ENCODE measurements around the gene CCND1.

Gene CCND1

DNA sequence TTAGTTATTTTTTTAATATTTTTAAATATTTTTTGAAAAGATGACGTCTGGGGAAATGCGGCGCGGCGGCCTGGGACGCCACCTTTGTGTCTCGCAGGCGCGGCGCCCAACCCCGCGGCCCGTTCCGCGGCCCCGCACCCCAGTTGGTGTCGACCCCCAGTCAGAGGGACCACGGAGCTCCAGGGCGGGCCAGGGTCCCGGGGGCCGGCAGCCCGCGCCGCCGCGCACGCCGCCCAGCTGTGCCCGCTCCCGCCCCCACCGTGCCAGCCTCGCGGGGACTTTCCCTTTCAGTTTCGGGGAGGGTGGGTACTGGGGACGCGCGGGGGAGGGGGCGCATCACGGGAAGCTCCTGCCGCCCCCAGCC lies 1.6 kb downstream of the CCND1 start:
- no peak for DNase-seq

DNA sequence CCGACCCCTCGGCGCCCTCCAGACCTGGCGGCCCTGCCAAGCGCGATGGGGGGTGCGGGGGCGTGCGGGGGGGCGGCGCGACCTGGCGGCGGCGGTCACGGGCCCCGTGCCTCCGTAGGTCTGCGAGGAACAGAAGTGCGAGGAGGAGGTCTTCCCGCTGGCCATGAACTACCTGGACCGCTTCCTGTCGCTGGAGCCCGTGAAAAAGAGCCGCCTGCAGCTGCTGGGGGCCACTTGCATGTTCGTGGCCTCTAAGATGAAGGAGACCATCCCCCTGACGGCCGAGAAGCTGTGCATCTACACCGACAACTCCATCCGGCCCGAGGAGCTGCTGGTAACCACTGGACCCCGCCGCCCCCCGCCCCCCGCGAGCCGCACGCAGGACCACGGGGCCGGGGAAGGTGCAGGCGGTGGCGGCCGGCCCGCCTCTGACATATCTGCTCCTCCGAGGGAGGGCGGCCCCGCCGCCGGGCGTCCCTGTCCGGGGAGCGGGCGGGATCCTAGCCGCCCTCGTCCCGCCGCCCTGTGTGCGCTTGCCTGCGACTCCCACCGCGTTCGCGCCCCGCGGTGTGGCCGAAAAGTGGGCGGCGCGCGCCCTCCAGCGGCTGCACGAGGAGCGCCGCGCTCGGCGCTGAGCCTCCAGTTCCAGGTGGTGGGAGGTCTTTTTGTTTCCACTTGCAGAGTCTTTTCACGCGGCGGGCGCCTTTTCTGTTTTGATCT lies 2.1 kb downstream of the CCND1 start:
- peak; percentile 83 for DNase-seq

DNA sequence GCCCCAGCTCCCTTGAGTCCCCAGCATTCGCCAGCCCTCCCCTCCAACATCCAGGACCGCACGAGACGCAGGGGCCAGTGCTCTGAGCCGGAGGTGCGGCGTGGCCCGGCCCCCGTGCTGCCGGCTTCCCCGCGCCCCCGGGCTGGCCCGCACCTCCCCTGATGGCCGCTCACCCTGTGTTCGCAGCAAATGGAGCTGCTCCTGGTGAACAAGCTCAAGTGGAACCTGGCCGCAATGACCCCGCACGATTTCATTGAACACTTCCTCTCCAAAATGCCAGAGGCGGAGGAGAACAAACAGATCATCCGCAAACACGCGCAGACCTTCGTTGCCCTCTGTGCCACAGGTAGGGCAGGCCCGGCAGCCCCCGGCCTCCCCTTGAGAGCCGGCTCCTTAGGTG lies 2.7 kb downstream of the CCND1 start:
- no peak for DNase-seq

DNA sequence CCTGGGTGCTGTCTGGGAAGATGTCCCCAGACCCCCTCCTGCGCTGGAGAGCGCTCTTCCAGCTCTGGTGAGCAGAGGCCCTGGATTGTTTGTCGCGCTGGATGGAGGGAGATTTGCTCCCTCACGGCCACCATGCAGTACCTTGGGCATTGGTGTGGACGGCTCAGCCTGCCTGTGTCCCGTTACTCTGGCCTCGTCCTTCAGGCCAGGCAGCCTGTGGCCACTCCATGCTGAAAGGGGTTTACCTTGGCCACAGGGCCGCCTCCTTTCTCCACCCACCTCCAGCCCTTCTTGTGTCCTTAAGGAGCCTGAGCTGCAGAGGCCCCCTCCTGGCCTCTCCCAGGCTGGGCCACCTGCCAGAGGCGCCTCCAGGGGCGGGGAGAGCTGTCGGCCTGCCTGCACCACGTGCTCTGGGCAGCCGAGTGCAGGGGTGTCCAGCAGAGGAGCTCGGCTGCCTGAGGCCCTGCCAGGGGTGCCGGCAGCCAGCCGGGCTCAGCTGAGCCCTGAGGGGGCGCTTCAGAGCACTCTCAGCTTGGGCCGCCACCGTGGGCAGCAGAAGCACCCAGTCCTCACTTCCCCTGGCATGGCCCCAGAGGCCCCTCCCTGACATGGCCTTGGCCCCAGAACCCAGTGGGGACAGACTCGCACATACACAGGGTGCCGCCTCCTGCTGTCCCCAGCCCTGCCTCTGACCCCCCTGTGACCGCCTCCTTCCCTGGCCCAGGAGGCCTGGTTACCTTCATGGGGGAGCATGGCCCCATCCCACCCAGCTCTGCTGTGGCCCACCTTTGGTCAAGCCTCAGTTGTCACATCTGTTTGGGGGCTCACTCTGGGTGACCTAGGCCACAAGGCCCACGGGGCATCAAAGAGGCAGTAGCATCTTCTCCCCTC lies 3.4 kb downstream of the CCND1 start:
- DNase-seq, result peak; percentile 79

DNA sequence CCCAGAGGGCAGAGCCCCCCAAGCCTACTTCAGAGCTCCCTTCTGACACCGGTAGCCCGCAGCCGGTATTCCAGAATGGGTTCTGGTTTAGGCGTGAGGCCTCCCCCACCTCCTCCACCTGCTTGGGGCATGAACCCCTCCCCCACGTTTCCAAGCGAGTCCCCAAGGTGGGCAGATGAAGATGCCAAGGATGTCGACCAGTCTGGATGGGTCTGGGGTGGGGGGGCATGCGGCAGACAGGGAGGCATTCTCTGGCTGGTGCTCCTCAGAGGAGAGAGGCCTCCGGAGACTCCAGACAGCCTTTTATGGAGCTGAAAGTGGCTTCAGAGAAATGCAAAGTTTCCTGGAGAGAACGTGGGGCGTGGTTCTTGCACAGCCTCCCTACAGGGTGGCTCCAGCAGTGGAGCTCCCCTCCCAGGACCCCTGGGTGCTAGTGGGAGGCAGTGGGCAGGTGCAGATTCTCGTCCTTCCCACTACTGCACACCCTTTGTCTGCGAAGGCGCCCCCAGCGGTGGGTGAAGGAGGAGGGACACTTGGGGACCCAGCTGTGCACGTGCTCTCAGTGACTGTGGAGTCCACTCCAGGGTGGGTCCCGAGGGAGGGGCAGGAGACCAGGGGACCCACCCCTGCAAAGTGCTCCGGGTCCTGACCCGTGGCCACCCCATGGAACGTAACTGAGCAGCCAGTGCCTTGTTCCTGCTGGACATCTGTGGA lies 4.2 kb downstream of the CCND1 start:
- no peak for DNase-seq

DNA sequence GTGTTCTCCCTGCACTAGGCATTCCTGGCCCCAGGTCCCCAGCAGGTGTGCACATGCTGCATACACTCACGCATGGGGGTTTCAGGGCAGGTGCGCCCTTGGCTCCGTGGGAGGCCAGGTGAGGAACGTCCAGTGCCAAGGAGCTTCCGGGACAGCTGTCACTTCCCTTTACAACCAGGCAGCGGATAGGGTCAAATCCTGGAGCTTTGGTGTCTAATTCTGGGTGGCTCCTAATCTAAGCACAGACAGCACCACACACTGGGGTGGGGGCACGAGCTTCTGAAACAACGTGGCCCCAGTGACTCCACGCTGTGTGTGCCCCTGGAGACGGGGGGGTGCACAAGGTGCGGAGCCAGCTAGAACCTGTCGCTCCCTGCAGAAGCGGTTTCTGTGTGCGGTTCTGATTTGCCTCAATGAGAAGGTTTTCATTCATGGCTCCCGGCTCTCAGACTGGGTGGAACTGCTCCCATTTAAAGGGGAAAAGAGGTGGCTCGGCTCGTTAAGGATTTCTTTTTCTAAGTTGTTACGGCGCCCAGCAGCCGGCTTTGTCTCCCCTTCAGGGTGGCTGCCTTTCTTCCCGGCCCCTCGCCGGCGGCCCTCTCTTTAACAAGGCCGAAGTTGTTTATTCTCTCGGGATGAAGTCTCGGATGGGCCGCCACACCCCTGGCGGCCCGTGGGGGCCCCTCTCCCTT lies 5.0 kb downstream of the CCND1 start:
- DNase-seq, result no peak

DNA sequence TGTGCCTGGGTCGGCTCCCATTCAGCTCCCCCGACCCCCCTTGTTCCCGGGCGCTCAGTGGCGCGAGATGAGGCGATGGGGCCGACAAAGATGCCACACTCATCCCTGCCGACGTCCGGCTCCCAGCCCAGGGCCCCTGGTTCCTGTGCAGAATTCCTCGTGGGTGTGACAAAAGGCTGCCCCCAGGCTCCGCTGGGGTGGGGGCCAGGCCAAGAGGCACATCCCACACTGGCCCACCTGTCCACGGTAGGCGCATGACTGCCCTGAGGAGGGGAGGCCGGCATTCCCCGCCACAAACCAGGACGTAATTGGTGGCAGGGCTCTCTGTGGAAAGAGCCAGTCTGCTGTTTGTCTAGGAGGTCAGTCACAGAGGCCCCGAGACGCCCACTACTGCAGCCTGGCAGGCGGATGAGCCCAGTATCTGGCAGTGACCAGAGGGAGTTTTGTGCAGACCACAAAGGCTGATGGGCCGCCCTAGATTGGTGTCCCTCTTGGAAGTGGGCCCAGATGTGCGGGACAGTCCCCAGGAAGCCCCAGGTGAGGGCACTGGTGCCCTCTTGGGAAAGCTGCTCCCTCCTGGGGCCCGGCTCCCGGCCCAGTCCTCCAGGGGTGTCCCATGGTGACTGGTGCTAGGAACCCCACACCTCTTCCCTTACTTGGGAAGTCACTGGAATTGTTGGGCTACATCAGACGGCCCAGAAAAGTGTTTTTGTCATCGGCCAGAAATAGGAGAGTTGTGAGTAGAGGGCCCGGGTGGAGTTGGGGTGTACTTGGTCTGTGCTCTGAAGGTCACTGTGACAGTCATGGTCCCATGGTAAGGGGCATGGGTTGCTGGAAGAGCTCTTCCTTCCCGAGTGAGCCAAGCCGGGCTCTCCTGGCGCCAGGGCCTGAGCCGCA lies 5.8 kb downstream of the CCND1 start:
- no peak for DNase-seq

DNA sequence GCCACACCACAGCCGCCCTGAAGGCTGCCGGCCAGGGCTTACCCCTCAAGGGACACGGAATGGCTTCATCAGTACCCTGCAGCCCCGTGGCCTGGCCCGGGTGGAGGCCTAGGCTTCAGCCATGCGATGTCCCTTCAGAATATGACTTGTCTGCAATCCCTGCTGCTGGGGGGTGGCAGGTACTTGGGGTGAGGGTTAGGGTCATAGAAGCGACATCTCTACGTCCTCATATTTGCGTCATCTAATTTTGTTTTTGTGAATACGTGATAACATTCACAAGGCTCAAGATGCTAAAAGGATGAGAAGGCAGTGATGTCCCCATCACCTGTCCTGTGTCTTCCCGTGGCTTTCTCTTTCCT lies 6.4 kb downstream of the CCND1 start:
- no peak for DNase-seq

DNA sequence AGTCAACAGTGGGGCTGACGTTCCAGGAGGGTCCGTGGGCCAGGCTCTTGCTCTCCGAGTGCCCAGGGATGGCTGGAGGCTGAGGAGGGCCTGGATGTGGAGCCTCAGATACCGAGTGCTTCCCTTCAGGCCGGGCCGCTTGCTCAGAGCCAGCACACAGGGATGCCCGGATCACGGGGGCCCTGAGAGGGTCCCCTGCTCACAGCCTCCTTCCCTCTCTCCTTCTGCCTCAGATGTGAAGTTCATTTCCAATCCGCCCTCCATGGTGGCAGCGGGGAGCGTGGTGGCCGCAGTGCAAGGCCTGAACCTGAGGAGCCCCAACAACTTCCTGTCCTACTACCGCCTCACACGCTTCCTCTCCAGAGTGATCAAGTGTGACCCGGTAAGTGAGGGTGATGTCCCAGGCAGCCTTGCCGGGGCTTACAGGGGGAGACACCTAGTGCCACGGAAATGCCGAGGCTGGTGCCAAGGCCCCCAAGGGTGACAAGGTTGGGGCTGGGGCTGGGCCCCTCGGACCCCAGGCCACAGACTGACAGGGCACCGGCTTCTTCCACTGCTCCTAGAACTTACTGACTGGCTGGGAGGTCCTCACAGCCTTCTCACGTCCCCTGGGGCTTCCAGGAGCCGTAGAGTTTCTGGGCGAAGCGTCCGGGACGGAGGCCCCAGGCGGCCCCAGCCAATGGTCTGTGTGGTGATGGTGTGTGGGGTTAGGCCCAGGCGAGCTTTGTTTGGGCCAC lies 7.0 kb downstream of the CCND1 start:
- DNase-seq, result no peak

DNA sequence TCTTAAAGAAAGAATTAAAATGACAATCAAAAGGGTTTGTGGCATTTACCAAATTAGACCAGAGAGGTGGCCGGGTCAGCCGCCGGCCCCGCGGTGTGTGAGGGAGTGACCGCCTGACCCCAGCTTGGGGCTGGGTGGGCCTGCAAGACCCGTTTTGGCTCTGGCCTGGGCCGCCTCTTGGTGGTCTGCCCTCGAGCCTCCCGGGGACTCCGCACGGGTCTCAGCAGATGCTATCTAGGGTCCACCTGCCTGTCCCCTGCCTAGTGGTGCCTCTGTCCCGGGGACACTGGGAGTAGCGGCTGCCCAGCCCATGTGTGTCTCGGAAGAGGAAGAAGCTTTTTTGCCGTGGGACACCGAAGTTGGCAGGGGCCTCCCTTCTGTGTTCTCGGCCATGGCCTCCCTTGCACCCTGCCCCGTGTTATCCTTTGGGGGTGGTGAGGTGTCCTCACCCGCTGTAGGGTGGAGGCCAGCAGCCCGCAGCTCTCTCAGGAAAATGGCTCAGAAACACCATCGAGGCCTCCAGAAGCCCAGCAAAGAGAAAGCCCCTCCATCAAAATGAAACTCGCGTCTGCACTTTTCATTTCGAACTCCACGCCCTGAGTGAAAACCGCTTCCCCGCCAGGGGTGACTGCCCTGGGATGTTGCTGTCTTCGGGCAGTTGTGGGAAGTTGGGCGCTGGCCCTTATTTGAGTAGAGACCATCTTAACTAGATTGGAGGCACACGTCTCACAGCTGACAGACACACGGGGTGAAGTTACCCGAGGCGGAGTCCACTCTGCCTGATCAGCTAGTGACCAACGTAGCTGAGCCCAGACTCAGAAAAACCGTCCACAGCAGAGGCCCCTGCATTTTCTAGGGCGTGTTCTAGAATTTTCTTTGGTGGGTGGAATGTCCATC lies 8.0 kb downstream of the CCND1 start:
- DNase-seq, result no peak

DNA sequence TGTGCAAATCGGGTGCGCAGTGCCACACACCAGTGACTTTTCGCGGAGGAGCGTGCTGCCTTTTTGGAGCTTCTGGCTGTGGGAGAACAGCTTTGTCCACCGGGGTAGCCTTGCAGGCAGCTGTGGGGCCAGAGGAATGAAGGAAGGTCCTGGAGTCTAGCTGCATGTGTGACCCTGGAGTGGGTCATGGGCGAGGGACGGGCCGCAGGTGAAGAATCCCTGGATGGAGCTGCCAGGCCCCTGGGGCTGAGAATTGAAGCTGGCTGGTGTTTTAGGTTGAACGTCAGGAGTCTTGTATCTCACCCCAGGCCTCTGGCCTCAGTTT lies 8.6 kb downstream of the CCND1 start:
- no peak for DNase-seq

DNA sequence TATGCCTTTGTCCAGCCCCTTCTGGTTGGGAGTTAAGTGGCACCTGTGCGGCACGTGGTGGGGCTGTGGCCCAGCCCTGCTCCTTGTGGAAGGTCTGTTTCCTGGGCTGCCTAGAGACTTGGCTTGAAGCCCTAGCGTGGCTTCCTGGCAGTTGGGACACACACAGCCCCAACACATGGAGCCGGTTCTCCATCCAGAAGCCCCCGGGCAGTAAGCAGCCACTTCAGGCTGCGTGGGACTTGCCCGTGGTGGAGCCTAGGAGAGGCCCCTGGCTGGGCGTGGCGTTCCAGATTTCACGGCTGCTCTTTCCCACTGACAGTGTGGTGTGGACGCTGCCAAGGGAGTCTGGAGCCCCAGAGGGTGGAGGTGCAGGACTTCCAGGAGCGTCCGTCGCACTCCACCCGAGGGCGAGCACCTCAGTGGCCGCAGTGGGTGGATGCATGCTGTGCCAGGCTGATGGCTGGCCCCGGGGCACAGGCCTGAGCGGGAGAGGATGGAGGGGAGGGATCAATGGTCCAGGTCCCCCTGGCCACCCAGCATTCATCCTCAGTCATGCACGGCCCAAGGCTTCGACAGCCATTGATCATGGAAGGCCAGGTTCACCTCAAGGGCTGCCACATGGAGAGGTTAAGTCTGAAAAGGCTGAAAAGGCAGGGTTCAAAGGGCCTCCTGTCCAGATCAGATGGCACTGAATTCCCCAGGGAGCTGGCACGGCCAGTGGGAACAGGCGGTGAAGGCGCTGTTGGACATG lies 9.3 kb downstream of the CCND1 start:
- no peak for DNase-seq

DNA sequence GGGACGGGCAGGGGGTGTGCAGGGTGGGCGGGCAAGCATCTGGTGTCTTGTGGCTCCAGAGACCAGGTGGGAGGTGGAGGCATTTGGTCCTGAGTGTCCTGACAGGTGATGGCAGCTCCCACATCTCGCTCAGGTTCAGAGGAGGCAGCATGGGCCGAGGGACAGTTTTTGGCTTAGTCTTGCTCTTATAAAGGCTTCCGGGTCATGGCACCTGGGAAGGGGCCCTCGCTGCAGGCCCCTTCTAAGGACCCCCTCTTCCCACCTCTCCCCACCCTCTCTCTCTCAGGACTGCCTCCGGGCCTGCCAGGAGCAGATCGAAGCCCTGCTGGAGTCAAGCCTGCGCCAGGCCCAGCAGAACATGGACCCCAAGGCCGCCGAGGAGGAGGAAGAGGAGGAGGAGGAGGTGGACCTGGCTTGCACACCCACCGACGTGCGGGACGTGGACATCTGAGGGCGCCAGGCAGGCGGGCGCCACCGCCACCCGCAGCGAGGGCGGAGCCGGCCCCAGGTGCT lies 9.9 kb downstream of the CCND1 start:
- DNase-seq, result no peak

DNA sequence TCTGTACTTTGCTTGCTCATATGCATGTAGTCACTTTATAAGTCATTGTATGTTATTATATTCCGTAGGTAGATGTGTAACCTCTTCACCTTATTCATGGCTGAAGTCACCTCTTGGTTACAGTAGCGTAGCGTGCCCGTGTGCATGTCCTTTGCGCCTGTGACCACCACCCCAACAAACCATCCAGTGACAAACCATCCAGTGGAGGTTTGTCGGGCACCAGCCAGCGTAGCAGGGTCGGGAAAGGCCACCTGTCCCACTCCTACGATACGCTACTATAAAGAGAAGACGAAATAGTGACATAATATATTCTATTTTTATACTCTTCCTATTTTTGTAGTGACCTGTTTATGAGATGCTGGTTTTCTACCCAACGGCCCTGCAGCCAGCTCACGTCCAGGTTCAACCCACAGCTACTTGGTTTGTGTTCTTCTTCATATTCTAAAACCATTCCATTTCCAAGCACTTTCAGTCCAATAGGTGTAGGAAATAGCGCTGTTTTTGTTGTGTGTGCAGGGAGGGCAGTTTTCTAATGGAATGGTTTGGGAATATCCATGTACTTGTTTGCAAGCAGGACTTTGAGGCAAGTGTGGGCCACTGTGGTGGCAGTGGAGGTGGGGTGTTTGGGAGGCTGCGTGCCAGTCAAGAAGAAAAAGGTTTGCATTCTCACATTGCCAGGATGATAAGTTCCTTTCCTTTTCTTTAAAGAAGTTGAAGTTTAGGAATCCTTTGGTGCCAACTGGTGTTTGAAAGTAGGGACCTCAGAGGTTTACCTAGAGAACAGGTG lies 11.1 kb downstream of the CCND1 start:
- DNase-seq, result no peak

DNA sequence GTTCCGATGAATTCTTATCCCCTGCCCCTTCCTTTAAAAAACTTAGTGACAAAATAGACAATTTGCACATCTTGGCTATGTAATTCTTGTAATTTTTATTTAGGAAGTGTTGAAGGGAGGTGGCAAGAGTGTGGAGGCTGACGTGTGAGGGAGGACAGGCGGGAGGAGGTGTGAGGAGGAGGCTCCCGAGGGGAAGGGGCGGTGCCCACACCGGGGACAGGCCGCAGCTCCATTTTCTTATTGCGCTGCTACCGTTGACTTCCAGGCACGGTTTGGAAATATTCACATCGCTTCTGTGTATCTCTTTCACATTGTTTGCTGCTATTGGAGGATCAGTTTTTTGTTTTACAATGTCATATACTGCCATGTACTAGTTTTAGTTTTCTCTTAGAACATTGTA lies 12.0 kb downstream of the CCND1 start:
- no peak for DNase-seq

DNA sequence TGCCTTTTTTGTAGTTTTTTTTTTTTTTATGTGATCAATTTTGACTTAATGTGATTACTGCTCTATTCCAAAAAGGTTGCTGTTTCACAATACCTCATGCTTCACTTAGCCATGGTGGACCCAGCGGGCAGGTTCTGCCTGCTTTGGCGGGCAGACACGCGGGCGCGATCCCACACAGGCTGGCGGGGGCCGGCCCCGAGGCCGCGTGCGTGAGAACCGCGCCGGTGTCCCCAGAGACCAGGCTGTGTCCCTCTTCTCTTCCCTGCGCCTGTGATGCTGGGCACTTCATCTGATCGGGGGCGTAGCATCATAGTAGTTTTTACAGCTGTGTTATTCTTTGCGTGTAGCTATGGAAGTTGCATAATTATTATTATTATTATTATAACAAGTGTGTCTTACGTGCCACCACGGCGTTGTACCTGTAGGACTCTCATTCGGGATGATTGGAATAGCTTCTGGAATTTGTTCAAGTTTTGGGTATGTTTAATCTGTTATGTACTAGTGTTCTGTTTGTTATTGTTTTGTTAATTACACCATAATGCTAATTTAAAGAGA lies 12.5 kb downstream of the CCND1 start:
- DNase-seq, result no peak

DNA sequence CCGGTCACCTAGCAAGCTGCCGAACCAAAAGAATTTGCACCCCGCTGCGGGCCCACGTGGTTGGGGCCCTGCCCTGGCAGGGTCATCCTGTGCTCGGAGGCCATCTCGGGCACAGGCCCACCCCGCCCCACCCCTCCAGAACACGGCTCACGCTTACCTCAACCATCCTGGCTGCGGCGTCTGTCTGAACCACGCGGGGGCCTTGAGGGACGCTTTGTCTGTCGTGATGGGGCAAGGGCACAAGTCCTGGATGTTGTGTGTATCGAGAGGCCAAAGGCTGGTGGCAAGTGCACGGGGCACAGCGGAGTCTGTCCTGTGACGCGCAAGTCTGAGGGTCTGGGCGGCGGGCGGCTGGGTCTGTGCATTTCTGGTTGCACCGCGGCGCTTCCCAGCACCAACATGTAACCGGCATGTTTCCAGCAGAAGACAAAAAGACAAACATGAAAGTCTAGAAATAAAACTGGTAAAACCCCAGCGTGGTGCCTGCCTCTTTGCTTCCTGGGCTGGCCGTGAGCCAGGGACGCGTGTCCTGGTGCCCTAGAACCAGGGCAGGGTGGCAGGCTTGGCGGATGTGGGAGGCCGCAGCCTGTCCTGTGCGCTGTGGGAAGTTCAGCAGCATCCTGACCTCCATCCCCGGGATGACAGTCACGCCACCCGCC lies 13.2 kb downstream of the CCND1 start:
- no peak for DNase-seq
